HG03025 (cell line): ENCODE results near the gene PRKCG.

Experiments used
- ATAC-seq: cut with Tn5 transposase; IDR thresholded peaks from one replicate; pipeline ENCODE4 v1.9.1; 2021; ENCODE audit warnings: mild to moderate bottlenecking, moderate library complexity; ENCODE audit not compliant: unreplicated experiment, low FRiP score

The PRKCG gene

GRCh38 chr19:53897459-53897858, 15.5 kb downstream of the PRKCG start:
- ATAC-seq = no peak

GRCh38 chr19:53898166-53898565, 16.2 kb downstream of the PRKCG start:
- no peak for ATAC-seq

GRCh38 chr19:53898636-53899341, 16.8 kb downstream of the PRKCG start:
- no peak for ATAC-seq

GRCh38 chr19:53900191-53900860, 18.3 kb downstream of the PRKCG start:
- ATAC-seq = no peak

- ATAC-seq = no peak
Observed at GRCh38 chr19:53903055-53903680, 21.2 kb downstream of the PRKCG start.

- ATAC-seq = no peak
Observed at GRCh38 chr19:53904909-53905308, 22.9 kb downstream of the PRKCG start.

GRCh38 chr19:53905787-53906186, 23.8 kb downstream of the PRKCG start:
- ATAC-seq = no peak

GRCh38 chr19:53906211-53907192, 24.5 kb downstream of the PRKCG start:
- ATAC-seq = no peak

GRCh38 chr19:53907193-53907581, 25.2 kb downstream of the PRKCG start:
- ATAC-seq = no peak

- ATAC-seq = no peak
Observed at GRCh38 chr19:53907690-53908089, 25.7 kb downstream of the PRKCG start.

GRCh38 chr19:53908106-53908934, 26.3 kb downstream of the PRKCG start:
- ATAC-seq = no peak

- no peak for ATAC-seq
Observed at GRCh38 chr19:53908935-53909415, 27.0 kb downstream of the PRKCG start, which contains the start of gene CACNG7. Gene CACNG7 (plus strand): TSS chr19:53909278. CDS start chr19:53912832, 3,554 bp downstream.

- ATAC-seq = no peak
Observed at GRCh38 chr19:53909471-53910169, 27.6 kb downstream of the PRKCG start.

- ATAC-seq = no peak
Observed at GRCh38 chr19:53910170-53910518, 28.1 kb downstream of the PRKCG start.

- ATAC-seq = no peak
Observed at GRCh38 chr19:53912653-53913052, 30.7 kb downstream of the PRKCG start.

GRCh38 chr19:53915000-53915399, 33.0 kb downstream of the PRKCG start:
- no peak for ATAC-seq

GRCh38 chr19:53916004-53916403, 34.0 kb downstream of the PRKCG start:
- ATAC-seq = no peak

- ATAC-seq = no peak
Observed at GRCh38 chr19:53917356-53917755, 35.4 kb downstream of the PRKCG start.

- no peak for ATAC-seq
Observed at GRCh38 chr19:53927739-53928138, 45.7 kb downstream of the PRKCG start.
